ENCODE measurements around the gene TLCD4. TPM values are rescaled to one million over a fixed set of nuclear protein-coding genes. Genes with fewer than 3 reads are reported as not detected.

Gene TLCD4
- 20.5 TPM for total RNA-seq

DNA sequence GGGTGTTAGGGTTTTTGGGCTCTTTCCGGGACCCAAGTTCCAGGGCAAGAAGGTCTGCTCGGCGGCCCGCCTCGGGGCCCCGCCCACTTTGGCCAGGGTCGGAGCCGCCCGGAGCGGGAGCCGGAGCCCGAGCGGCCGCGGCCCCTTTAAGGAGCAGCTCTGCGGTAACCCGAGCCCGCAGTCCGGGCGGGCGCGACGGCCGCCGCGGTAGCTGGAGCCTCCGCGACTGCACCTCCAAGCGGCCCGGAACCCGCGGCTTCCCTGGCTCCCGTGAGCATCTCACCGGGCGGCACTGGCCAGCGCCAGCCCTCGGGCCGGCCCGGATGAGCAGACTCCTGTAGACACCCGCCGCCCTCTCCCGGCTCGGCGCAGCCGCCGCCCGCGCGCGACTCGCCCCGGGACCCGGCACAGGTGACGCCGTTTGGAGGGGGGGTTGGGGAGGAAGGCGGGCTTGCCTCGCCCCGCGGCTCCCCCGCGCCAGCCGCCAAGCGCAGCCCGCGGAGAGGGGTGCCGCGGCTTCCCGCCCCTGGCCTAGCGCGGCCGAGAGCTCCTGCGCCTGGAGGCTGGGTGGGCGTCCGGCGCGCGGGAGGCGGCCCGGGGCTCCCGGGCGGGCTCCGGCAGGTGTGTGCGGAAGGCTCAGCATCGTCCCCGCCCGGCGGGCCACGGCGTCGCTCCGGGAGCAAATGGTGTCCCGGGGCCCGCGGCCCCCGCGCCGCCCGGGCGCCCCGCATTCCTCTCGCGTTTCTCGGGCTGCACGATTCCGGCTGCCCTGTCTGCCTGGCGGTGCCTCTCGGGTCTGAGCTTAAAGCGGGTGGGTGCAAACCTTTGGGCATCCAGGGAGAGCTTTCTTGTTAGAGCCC, at the start of gene TLCD4:
Gene TLCD4 (plus strand): TSS at position 149 of the 860 bp plus-strand sequence. CDS start 26,547 bp downstream, outside the sequence.

DNA sequence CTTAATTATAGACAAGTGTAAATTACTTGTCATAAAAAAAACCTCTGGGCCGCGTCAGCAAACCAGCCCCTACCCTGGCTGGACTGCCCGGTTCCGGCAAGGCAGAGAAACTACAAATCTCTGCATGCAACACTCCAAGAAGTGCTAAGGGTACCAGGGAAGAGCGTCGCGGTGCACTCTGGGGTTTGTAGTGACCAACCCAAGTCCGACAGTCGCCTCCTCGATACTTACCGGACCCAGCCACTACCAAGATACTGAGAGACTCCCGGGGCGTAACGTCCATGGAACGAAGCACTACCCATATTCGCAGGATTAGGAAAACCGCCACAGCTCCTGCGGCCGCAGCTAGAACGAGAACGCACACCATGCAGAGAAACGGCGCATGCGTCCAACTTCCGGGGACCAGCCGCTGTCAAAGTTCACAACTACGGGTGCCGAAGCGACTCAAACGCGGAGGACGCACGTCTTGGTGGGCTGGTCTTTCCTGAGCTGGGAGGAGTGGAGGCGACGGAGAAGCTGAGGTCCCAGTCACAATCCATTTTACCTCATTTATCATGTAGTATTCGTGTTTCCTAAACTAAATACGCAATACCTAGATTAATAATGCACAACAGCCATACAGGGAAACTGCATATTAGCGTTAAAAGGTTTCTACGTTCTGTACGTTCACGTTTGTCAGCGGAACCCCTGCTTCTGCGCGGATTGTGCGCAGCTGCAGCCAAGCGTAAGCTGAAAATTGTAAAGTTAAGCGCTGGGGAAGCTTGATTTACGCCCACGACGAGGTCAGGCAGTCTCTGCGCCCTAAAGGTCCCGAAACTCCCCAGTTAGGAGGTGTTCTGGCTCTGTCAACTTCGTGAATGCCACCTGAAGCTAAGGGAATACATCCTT, 44.4 kb upstream of the TLCD4 start, which contains the start of gene ALG14:
Gene ALG14 (minus strand): TSS at position 420 of the 888 bp plus-strand sequence. CDS start 53 bp downstream, at position 367.

Small RNA genes lying within 50 kb of the gene (small RNA-seq; reads per million reads assigned to genes)
- gene RF00019: not detected

Other genes starting within 250 kb of the TLCD4 start
- gene CNN3, start 190.2 kb upstream of the TLCD4 start, total RNA-seq: 204 TPM
- gene ALG14, start 44.4 kb upstream of the TLCD4 start, total RNA-seq: 6.5 TPM
- gene RWDD3, start 116.9 kb downstream of the TLCD4 start, total RNA-seq: 28.8 TPM

All from diencephalon (tissue), 1 donor.